HepG2 (cell line): Measurements from ENCODE around the gene ATAD3A. TPM values are rescaled to one million over a fixed set of nuclear protein-coding genes. Genes with fewer than 3 reads are reported as not detected.
A peak's percentile ranks its signal among the peaks of the same experiment; 100 is the strongest.

ENCODE experiments used
- AGO1 ChIP-seq: fragments of 200-400 bp; formaldehyde crosslinking; IDR thresholded peaks from 2 replicates; pipeline ENCODE4 v1.6.1; 2017; ENCODE audit warnings: mild to moderate bottlenecking, low read depth, low read length, moderate library complexity; ENCODE audit not compliant: poor library complexity, severe bottlenecking
- CBX5 ChIP-seq: sonication (generic); formaldehyde crosslinking; IDR thresholded peaks from 2 replicates; pipeline ENCODE4 v1.4.0; 2020; ENCODE audit warnings: missing genetic modification reagents, borderline replicate concordance
- EEA1 ChIP-seq: sonication (generic); formaldehyde crosslinking; IDR thresholded peaks from 2 replicates; pipeline ENCODE4 v1.5.1; 2020; ENCODE audit warnings: mild to moderate bottlenecking, missing genetic modification reagents, borderline replicate concordance
- HMG20B ChIP-seq: conservative IDR thresholded peaks from 2 replicates; pipeline ENCODE4 v1.6.1; 2016; ENCODE audit warnings: missing genetic modification reagents, missing compliant biosample characterization
- KAT7 ChIP-seq: IDR thresholded peaks from 2 replicates; pipeline ENCODE4 v1.6.1; 2018; ENCODE audit warnings: borderline replicate concordance, missing compliant biosample characterization
- MLXIP ChIP-seq: sonication (generic); formaldehyde crosslinking; IDR thresholded peaks from 2 replicates; pipeline ENCODE4 v1.9.0; 2021; ENCODE audit warnings: missing genetic modification reagents, borderline replicate concordance
- NFIC ChIP-seq: IDR thresholded peaks from 2 replicates; pipeline ENCODE4 v1.6.1; 2012; ENCODE audit warnings: mild to moderate bottlenecking, low read length, inconsistent platforms
- NFKBIZ ChIP-seq: IDR thresholded peaks from 2 replicates; pipeline ENCODE4 v1.6.1; 2018; ENCODE audit warnings: missing genetic modification reagents, missing compliant biosample characterization
- NR0B2 ChIP-seq: sonication (generic); formaldehyde crosslinking; IDR thresholded peaks from 2 replicates; pipeline ENCODE4 v1.4.0; 2020; ENCODE audit warnings: mild to moderate bottlenecking, missing genetic modification reagents
- XBP1 ChIP-seq: sonication (generic); formaldehyde crosslinking; IDR thresholded peaks from 2 replicates; pipeline ENCODE4 v1.5.0; 2020; ENCODE audit warnings: missing genetic modification reagents
- YY1 ChIP-seq: IDR thresholded peaks from 2 replicates; pipeline ENCODE4 v1.6.1; 2011; ENCODE audit warnings: low read length, low read depth, moderate library complexity, mild to moderate bottlenecking; ENCODE audit not compliant: insufficient read depth, insufficient replicate concordance
- ZBTB34 ChIP-seq: sonication (generic); formaldehyde crosslinking; IDR thresholded peaks from 2 replicates; pipeline ENCODE4 v1.8.0; 2022; ENCODE audit warnings: mild to moderate bottlenecking, missing genetic modification reagents
- ZNF350 ChIP-seq: sonication (generic); formaldehyde crosslinking; IDR thresholded peaks from 2 replicates; pipeline ENCODE4 v1.4.0; 2020; ENCODE audit warnings: mild to moderate bottlenecking, low read depth, missing genetic modification reagents, borderline replicate concordance
- ZSCAN25 ChIP-seq: sonication (generic); formaldehyde crosslinking; IDR thresholded peaks from 2 replicates; pipeline ENCODE4 v1.8.0; 2022; ENCODE audit warnings: mild to moderate bottlenecking, missing genetic modification reagents
- polyA plus RNA-seq, 8 experiments: library from polyadenylated mRNA; depleted of rRNA in 3 of 8; stranded (reverse) in 7 of 8; unstranded in 1 of 8; fragments of >200 nt; fragmentation: Illumina TruSeq in 4 of 8; extraction: Trizol in 4 of 8; gene quantifications; 2 replicates each; pipeline versions ENCODE4 v1.2.1 to v1.2.3, GENCODE V29; 2011 to 2016; ENCODE audit warnings: low read depth in 4 of 8, missing spikeins in 1 of 8, mixed read lengths in 1 of 8; ENCODE audit not compliant: insufficient read depth in 1 of 8
- total RNA-seq, 5 experiments: library from RNA; depleted of rRNA; stranded (reverse); fragments of >200 nt; fragmentation: Illumina TruSeq; extraction: Trizol; gene quantifications; 2 replicates each; pipeline ENCODE4 v1.2.3, GENCODE V29; 2016; ENCODE audit warnings: low read depth in 1 of 5
- TF ChIP-seq, protein P1 (sequence below): sonication (generic); formaldehyde crosslinking; IDR thresholded peaks from 2 replicates; pipeline ENCODE4 v1.4.0; 2020; ENCODE audit warnings: low read depth, mild to moderate bottlenecking, missing genetic modification reagents
- TF ChIP-seq, protein P2 (sequence below): sonication (generic); formaldehyde crosslinking; IDR thresholded peaks from 2 replicates; pipeline ENCODE4 v1.5.1; 2020; ENCODE audit warnings: mild to moderate bottlenecking, missing genetic modification reagents, borderline replicate concordance
- TF ChIP-seq, protein P3 (sequence below): sonication (generic); formaldehyde crosslinking; IDR thresholded peaks from 2 replicates; pipeline ENCODE4 v1.5.0; 2020; ENCODE audit warnings: mild to moderate bottlenecking, low read depth, missing genetic modification reagents, borderline replicate concordance
- TF ChIP-seq, protein P4 (sequence below): sonication (generic); formaldehyde crosslinking; IDR thresholded peaks from 2 replicates; pipeline ENCODE4 v1.5.1; 2020; ENCODE audit warnings: mild to moderate bottlenecking, moderate library complexity, missing genetic modification reagents

ATAD3A gene
- total and polyA plus RNA-seq, 2 of the 13 experiments (the other 11 are each of a cell fraction or from before 2014, with no cell fraction given), result 10.6 to 49.0 TPM

DNA sequence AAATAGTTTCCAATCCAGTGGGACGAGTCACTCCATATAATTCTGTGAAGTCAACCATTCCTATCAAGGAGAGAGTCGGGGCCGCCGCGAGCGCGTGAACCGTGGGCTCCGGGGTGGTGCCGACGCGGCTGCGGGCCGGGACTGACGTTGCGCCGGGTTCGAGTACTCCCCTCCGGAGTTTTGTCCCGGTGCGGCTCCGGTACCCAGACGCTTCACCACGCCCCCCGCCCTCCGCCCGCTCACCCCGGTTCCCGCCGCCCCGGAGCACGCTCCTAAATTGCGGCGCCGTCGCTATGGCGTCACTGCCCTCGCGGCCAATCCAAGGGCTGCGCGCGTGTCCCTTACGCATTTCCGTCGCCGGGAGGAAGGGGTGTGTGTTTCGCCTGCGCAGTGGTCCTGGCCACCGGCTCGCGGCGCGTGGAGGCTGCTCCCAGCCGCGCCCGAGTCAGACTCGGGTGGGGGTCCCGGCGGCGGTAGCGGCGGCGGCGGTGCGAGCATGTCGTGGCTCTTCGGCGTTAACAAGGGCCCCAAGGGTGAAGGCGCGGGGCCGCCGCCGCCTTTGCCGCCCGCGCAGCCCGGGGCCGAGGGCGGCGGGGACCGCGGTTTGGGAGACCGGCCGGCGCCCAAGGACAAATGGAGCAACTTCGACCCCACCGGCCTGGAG, 40.4 kb upstream of the ATAD3A start, which contains the start of gene ATAD3B (continued):
- TF ChIP-seq, protein P1, sequence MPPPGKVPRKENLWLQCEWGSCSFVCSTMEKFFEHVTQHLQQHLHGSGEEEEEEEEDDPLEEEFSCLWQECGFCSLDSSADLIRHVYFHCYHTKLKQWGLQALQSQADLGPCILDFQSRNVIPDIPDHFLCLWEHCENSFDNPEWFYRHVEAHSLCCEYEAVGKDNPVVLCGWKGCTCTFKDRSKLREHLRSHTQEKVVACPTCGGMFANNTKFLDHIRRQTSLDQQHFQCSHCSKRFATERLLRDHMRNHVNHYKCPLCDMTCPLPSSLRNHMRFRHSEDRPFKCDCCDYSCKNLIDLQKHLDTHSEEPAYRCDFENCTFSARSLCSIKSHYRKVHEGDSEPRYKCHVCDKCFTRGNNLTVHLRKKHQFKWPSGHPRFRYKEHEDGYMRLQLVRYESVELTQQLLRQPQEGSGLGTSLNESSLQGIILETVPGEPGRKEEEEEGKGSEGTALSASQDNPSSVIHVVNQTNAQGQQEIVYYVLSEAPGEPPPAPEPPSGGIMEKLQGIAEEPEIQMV, result no peak
- no peak for TF ChIP-seq ZSCAN25
- TF ChIP-seq ZBTB34 (CRISPR knock-in tag), result no peak
- no peak for TF ChIP-seq MLXIP (CRISPR knock-in tag)
- no peak for TF ChIP-seq KAT7 (CRISPR knock-in tag)
- TF ChIP-seq, protein P2, sequence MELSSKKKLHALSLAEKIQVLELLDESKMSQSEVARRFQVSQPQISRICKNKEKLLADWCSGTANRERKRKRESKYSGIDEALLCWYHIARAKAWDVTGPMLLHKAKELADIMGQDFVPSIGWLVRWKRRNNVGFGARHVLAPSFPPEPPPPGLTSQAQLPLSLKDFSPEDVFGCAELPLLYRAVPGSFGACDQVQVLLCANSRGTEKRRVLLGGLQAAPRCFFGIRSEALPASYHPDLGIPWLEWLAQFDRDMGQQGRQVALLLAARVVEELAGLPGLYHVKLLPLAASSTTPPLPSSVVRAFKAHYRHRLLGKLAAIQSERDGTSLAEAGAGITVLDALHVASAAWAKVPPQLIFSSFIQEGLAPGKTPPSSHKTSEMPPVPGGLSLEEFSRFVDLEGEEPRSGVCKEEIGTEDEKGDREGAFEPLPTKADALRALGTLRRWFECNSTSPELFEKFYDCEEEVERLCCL (CRISPR knock-in tag), result no peak
- TF ChIP-seq ZNF350 (CRISPR knock-in tag), result peak; percentile 56; the same call in 1 of the 2 replicates
- TF ChIP-seq NFIC, result no peak
- peak; percentile 59; the same call in 1 of the 2 replicates for TF ChIP-seq CBX5 (CRISPR knock-in tag)
- no peak for TF ChIP-seq NFKBIZ (CRISPR knock-in tag)
- TF ChIP-seq HMG20B (CRISPR knock-in tag), result no peak
- TF ChIP-seq, protein P3, sequence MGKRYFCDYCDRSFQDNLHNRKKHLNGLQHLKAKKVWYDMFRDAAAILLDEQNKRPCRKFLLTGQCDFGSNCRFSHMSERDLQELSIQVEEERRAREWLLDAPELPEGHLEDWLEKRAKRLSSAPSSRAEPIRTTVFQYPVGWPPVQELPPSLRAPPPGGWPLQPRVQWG (CRISPR knock-in tag), result no peak
- TF ChIP-seq XBP1 (CRISPR knock-in tag), result no peak
- no peak for TF ChIP-seq EEA1 (CRISPR knock-in tag)
- TF ChIP-seq AGO1, result no peak
- TF ChIP-seq, protein P4, sequence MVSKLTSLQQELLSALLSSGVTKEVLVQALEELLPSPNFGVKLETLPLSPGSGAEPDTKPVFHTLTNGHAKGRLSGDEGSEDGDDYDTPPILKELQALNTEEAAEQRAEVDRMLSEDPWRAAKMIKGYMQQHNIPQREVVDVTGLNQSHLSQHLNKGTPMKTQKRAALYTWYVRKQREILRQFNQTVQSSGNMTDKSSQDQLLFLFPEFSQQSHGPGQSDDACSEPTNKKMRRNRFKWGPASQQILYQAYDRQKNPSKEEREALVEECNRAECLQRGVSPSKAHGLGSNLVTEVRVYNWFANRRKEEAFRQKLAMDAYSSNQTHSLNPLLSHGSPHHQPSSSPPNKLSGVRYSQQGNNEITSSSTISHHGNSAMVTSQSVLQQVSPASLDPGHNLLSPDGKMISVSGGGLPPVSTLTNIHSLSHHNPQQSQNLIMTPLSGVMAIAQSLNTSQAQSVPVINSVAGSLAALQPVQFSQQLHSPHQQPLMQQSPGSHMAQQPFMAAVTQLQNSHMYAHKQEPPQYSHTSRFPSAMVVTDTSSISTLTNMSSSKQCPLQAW (CRISPR knock-in tag), result peak; percentile 65; the same call in 1 of the 2 replicates
- peak; percentile 94 for TF ChIP-seq NR0B2 (CRISPR knock-in tag)
- TF ChIP-seq YY1, result peak; percentile 38
